Activated T-helper 2 cell treated with anti-CD3 and anti-CD28 coated beads, Interferon-gamma antibody, Interleukin-2, Interleukin-4, amounts not matched to agents 10 μg/mL and 5 μg/mL and 100 μg/mL, durations not matched to agents 14 hours and 24 hours and 36 hours (primary cell): ENCODE data around the gene OR52N1. TPM values are rescaled to one million over a fixed set of nuclear protein-coding genes. Genes with fewer than 3 reads are reported as not detected.

Source experiments
- DNase-seq: peaks from one replicate; pipeline ENCODE4 v3.0.0; 2021; ENCODE audit warnings: low spot score
- H3K27ac Mint-ChIP-seq: one replicate; pipeline ENCODE4 v1.8.0; 2021; ENCODE audit warnings: mixed read lengths
- H3K27me3 Mint-ChIP-seq: one replicate; pipeline ENCODE4 v1.8.0; 2021; ENCODE audit warnings: low read depth, mixed read lengths
- H3K36me3 Mint-ChIP-seq: one replicate; pipeline ENCODE4 v1.8.0; 2021; ENCODE audit warnings: low read depth, mixed read lengths
- H3K4me1 Mint-ChIP-seq: one replicate; pipeline ENCODE4 v1.8.0; 2021; ENCODE audit warnings: low read depth, mixed read lengths
- H3K4me3 Mint-ChIP-seq: one replicate; pipeline ENCODE4 v1.8.0; 2021; ENCODE audit warnings: low read depth, mild to moderate bottlenecking, moderate library complexity, mixed read lengths
- H3K9me3 Mint-ChIP-seq: one replicate; pipeline ENCODE4 v1.8.0; 2021; ENCODE audit warnings: mixed read lengths
- intact Hi-C: fragments of 100-400 bp; cut with micrococcal nuclease; formaldehyde crosslinking; loops from one replicate; pipeline ENCODE4 v1.15.1; 2023
- total RNA-seq: library from RNA; stranded (reverse); gene quantifications from 2 replicates; pipeline ENCODE4 v1.2.3, GENCODE V29; 2022

OR52N1 gene
- total RNA-seq, 1 donor from 2014 or later = not detected

DNA sequence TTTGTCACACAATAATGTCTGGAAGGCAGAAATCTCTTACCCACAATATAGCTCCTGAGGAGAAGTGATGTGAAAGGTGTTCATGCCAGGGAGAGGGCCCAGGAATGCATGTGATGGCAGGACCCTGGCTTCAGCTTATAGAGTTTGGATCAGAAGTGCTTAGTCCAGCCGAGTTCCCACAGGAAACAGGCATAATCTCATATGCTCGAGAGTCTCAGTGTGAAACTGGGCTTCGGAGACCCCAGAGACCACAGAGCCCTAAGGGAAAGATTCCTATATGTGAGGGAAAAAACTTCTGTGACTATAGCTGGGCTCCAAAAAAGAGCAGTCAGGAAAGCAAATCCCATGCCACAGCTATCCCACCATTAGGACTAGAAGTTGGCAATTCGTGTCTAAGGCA lies 7.8 kb downstream of the OR52N1 start, which contains the start of gene OR52N5:
OR52N5 (minus strand) TSS at position 101 of the 400 bp plus-strand sequence. CDS start 4,721 bp downstream, outside the sequence.
- DNase-seq = no peak
- intact Hi-C loops = no loop called here
- Mint-ChIP-seq H3K27ac (no peak within 1 kb of the TSS), H3K27me3 (peaks cover under 1% of the 10 kb centered on the region), H3K4me3 (no peak within 1 kb of the TSS), H3K9me3 (no peaks in the 10 kb centered on the region), H3K36me3 (no peaks in the 10 kb centered on the region), H3K4me1 (no peaks in the 10 kb centered on the region)

DNA sequence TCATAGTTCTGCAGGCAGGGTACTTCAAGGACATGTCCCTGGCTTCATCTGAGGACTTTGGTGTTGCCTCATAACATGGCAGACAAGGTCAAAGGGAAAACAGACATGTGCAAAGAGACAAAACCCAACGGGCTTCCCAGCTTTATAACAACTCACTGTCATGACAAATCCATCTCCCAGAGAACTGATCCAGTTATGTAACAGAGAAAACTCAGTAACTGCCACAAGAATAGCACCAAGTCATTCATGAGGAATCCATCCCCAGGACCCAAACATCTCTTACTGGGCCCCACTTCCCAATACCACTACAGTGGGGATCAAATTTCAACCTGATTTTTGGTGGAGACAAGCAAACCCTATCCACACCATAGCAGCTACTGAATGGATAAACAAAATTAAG lies 24.0 kb downstream of the OR52N1 start:
- no peak for DNase-seq
- Mint-ChIP-seq H3K27me3 (no peaks in the 10 kb centered on the region), H3K27ac (no peak overlapping the region), H3K4me1 (no peaks in the 10 kb centered on the region), H3K4me3 (no peak overlapping the region), H3K36me3 (no peaks in the 10 kb centered on the region), H3K9me3 (no peaks in the 10 kb centered on the region)
- intact Hi-C loops = no loop called here

DNA sequence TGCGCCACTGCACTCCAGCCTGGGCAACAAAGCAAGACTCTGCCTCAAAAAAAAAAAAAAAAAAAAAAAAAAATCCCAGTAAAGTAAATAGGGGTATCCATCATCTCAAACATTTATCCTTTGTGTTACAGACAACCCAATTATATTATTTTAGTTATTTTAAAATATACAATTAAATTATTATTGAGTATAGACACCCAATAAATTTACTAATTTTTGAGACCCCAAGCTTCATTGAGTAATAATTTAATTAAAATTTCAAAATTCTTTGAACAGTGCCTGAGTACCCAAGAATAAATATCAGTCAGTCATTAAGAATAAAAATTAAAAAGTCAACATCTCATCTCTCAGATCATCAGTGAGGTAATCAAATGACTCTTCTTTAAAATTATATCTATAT lies 37.1 kb downstream of the OR52N1 start, which contains the start of gene OR52N4:
OR52N4 (plus strand) TSS at position 301 of the 400 bp plus-strand sequence. CDS start 498 bp downstream, outside the sequence.
- Mint-ChIP-seq H3K9me3 (no peaks in the 10 kb centered on the region), H3K4me3 (no peak within 1 kb of the TSS), H3K27ac (no peak within 1 kb of the TSS), H3K4me1 (no peaks in the 10 kb centered on the region), H3K36me3 (no peaks in the 10 kb centered on the region), H3K27me3 (peaks cover 2% of the 10 kb centered on the region)
- intact Hi-C loops = no loop called here
- DNase-seq = no peak

DNA sequence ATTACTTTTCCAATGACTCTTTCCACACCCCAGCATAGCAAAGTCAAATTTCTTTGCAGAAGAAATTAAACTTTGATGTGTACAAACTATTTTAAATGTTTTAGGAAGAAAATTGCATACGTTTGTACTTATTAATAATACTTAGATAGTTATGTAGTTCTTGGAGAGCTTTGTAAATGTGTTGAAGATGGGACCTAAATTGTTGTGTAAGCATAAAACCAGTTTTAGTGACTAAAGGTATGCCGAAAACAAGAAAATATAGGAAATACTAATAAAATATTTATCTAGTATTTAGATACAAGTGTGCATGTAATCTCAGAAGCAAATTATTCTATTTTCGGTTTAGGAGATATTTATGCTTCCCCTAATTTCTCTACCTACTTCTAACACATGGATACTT lies 41.2 kb downstream of the OR52N1 start:
- no peaks in the 10 kb centered on the region for H3K36me3 Mint-ChIP-seq

DNA sequence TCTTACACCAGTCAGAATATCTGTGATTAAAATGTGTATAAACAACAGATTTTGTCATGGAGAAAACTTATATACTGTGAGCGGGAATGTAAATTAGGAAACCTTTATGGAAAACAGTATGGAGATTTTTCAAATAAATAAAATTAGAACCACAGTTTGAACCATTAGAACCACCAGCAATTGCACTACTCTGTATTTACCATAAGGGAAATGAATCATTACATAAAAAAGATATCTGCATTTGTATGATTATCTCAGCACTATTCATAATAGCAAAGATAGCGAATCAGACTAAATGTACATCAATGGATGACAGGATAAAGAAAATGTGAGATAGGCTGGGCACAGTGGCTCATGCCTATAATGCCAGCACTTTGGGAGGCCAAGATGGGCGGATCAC lies 44.5 kb downstream of the OR52N1 start:
- Mint-ChIP-seq H3K36me3 (no peaks in the 10 kb centered on the region), H3K27ac (no peak overlapping the region), H3K4me3 (no peak overlapping the region), H3K27me3 (peaks cover 11% of the 10 kb centered on the region), H3K4me1 (no peaks in the 10 kb centered on the region), H3K9me3 (peaks cover 5% of the 10 kb centered on the region)
- DNase-seq = no peak
- intact Hi-C loops = no loop called here

More for the DNA sequence above, 41.2 kb downstream of the OR52N1 start:
- no peak for DNase-seq
- H3K4me1 Mint-ChIP-seq = no peaks in the 10 kb centered on the region
- H3K27ac Mint-ChIP-seq = no peak overlapping the region
- intact Hi-C loops = no loop called here
- no peak overlapping the region for H3K4me3 Mint-ChIP-seq
- H3K27me3 Mint-ChIP-seq = peaks cover 7% of the 10 kb centered on the region
- no peaks in the 10 kb centered on the region for H3K9me3 Mint-ChIP-seq

DNA sequence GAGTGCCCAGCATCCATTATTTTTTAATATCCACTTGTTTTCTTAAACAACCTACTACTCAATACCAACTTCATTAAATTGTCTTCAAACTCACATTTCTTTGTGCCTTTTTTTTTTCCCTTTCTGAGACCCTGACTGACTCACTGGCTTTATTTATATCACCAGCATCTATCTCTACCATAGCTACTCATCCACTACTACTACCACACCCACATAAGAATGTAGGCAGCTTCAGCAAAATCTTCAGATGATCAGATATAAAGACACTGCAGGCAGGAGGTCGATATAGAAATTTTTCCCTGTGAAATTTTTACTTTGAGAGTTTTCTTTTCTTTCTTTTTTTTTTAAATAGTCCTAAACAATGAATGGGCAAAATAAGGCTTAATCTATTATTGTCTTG lies 52.6 kb downstream of the OR52N1 start:
- Mint-ChIP-seq H3K4me3 (no peak overlapping the region), H3K27me3 (peaks cover 4% of the 10 kb centered on the region), H3K36me3 (no peaks in the 10 kb centered on the region)

DNA sequence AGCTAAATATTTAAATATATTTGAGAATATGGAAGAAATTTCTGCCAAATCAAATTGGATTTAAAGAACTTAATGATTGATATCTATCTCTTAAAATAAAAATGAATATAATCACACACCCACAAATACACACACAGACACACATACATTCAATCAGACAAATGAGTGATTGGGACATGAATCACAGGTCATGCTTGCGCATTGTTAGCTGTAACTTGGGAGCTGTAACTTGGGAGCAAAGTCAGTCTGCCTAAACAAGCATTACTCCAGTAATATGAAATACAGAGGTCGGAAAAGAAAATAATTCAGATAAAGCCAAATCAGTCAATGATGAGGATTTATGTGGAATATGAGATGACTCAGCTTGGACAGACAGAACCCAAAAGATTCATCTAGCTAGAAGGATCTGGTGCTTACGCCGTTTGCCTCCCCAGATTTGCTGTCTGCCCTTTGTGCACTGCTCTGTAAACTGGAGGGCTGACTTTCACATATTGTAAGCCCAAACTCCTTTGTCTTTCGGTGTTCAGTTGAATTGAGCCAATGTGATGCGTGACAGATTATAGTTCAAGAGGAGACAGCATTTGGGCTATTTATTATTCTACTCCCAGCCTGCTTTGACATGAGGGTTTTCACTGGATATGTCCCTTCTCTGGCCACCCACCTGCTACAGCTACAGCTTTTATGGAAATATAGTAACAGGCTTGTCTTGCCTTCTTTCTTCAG lies 53.2 kb downstream of the OR52N1 start:
- Mint-ChIP-seq H3K9me3 (peaks cover 13% of the 10 kb centered on the region), H3K36me3 (no peaks in the 10 kb centered on the region)

More for the DNA sequence above, 52.6 kb downstream of the OR52N1 start:
- H3K9me3 Mint-ChIP-seq = peaks cover 13% of the 10 kb centered on the region
- peaks cover 2% of the 10 kb centered on the region for H3K4me1 Mint-ChIP-seq
- DNase-seq = no peak
- intact Hi-C loops = no loop called here
- H3K27ac Mint-ChIP-seq = no peak overlapping the region

DNA sequence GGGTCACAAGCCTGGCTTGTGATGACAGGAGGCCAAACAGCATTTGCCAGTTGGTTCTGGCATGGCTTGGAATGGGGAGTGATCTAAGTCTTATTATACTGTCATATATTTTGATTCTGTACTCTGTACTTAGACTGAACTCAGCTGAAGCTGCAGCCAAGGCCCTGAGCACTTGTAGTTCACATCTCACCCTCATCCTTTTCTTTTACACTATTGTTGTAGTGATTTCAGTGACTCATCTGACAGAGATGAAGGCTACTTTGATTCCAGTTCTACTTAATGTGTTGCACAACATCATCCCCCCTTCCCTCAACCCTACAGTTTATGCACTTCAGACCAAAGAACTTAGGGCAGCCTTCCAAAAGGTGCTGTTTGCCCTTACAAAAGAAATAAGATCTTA lies 54.0 kb downstream of the OR52N1 start:
- peaks cover 3% of the 10 kb centered on the region for H3K27me3 Mint-ChIP-seq

More for the DNA sequence above, 53.2 kb downstream of the OR52N1 start:
- no peak for DNase-seq
- no peak overlapping the region for H3K27ac Mint-ChIP-seq
- intact Hi-C loops = no loop called here
- no peak overlapping the region for H3K4me3 Mint-ChIP-seq
- peaks cover 4% of the 10 kb centered on the region for H3K27me3 Mint-ChIP-seq
- peaks cover 2% of the 10 kb centered on the region for H3K4me1 Mint-ChIP-seq

More for the DNA sequence above, 54.0 kb downstream of the OR52N1 start:
- no peak overlapping the region for H3K4me3 Mint-ChIP-seq
- H3K9me3 Mint-ChIP-seq = peaks cover 13% of the 10 kb centered on the region
- no peak overlapping the region for H3K27ac Mint-ChIP-seq
- DNase-seq = no peak
- H3K4me1 Mint-ChIP-seq = peaks cover 2% of the 10 kb centered on the region
- no peaks in the 10 kb centered on the region for H3K36me3 Mint-ChIP-seq
- intact Hi-C loops = no loop called here

Other genes starting within 250 kb of the OR52N1 start
- gene OR52H1, start 242.7 kb downstream of the OR52N1 start, total RNA-seq = 0.30 TPM in 1 of 2 replicates, not detected in the other
- gene OR52B6, start 210.4 kb downstream of the OR52N1 start, total RNA-seq = not detected in 2 replicates
- gene TRIM6, start 194.6 kb downstream of the OR52N1 start, total RNA-seq = 0.87 and 1.8 TPM in 2 replicates
- 6.7 and 7.8 TPM in 2 replicates for gene TRIM34, start 166.3 kb downstream of the OR52N1 start, total RNA-seq
- 12.4 and 14.1 TPM in 2 replicates for gene TRIM5, start 106.2 kb downstream of the OR52N1 start, total RNA-seq
- gene TRIM22, start 101.5 kb downstream of the OR52N1 start, total RNA-seq = 83.9 and 96.0 TPM in 2 replicates
- not detected in 2 replicates for gene OR56B1, start 54.8 kb downstream of the OR52N1 start, total RNA-seq
- not detected in 2 replicates for gene OR52N4, start 37.0 kb downstream of the OR52N1 start, total RNA-seq
- not detected in 2 replicates for gene OR52N5, start 7.9 kb downstream of the OR52N1 start, total RNA-seq
- not detected in 2 replicates for gene OR52N2, start 17.7 kb upstream of the OR52N1 start, total RNA-seq
- gene OR52E6, start 50.6 kb upstream of the OR52N1 start, total RNA-seq = not detected in 2 replicates
- gene OR52E8, start 66.4 kb upstream of the OR52N1 start, total RNA-seq = not detected in 2 replicates
- not detected in 2 replicates for gene OR52E4, start 89.4 kb upstream of the OR52N1 start, total RNA-seq
- not detected in 2 replicates for gene OR52E5, start 101.9 kb upstream of the OR52N1 start, total RNA-seq
- not detected in 2 replicates for gene OR56A3, start 151.0 kb upstream of the OR52N1 start, total RNA-seq
- not detected in 2 replicates for gene OR56A5, start 177.2 kb upstream of the OR52N1 start, total RNA-seq
- gene OR52L1, start 195.7 kb upstream of the OR52N1 start, total RNA-seq = not detected in 2 replicates
- not detected in 2 replicates for gene OR56A4, start 215.7 kb upstream of the OR52N1 start, total RNA-seq
- not detected in 2 replicates for gene OR56A1, start 239.5 kb upstream of the OR52N1 start, total RNA-seq